ENCODE data around the gene SMG5. TPM values are rescaled to one million over a fixed set of nuclear protein-coding genes. Genes with fewer than 3 reads are reported as not detected.
A peak's percentile ranks its signal among the peaks of the same experiment; 100 is the strongest.

Gene SMG5
- total and polyA plus RNA-seq, 4 donors: 37.3 to 68.4 (median 41.4) TPM

DNA sequence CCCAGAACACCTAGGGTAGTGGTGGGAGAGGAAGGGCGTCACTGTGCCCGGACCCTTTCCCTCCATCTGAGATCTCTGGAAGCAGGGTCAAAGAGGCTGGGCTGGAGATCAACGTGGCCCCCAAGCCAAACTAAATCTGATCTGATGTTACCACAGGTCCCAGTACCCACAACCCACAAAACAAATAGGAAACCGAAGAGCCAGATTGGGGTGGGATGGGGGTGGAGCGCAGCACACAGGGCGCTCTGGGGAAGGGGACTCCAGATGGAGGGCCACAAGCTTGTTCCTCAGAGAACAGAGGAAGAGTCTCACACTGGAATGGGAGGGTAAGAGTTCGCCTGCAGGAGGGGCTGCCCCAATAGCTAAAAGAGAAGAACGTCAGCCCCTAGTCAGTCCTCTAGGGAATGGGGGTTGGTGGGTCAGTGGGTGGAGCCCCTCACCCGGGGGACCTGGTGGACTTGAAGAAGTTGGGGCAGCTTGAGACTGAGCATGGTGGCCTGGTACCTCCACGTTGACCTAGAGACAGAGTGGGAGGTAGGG is 36.3 kb downstream of the SMG5 start:
- H3K9me3 ChIP-seq (ENCODE audit: control insufficient read depth in 4 of 4, insufficient read depth in 3 of 4, low read length in 3 of 4): peaks cover 0 to 1% (median 0%) of the 10 kb centered on the region in 4 donors
- H3K4me3 ChIP-seq: no peak overlapping the region
- no peak overlapping the region for H3K9ac ChIP-seq (ENCODE audit: insufficient read depth in 1 of 2, low read length in 2 of 2)
- TF ChIP-seq, protein P1, sequence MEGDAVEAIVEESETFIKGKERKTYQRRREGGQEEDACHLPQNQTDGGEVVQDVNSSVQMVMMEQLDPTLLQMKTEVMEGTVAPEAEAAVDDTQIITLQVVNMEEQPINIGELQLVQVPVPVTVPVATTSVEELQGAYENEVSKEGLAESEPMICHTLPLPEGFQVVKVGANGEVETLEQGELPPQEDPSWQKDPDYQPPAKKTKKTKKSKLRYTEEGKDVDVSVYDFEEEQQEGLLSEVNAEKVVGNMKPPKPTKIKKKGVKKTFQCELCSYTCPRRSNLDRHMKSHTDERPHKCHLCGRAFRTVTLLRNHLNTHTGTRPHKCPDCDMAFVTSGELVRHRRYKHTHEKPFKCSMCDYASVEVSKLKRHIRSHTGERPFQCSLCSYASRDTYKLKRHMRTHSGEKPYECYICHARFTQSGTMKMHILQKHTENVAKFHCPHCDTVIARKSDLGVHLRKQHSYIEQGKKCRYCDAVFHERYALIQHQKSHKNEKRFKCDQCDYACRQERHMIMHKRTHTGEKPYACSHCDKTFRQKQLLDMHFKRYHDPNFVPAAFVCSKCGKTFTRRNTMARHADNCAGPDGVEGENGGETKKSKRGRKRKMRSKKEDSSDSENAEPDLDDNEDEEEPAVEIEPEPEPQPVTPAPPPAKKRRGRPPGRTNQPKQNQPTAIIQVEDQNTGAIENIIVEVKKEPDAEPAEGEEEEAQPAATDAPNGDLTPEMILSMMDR (IDR thresholded peaks at IDR 0.05; ENCODE audit: control extremely low read depth, extremely low read depth): no peak
- H3K27ac ChIP-seq (ENCODE audit: low read depth in 1 of 2, low read length in 1 of 2): no peak overlapping the region
- DNase-seq (no peak), ATAC-seq (ENCODE audit: insufficient read depth, low FRiP score) (no peak)
- H3K36me3 ChIP-seq (ENCODE audit: control insufficient read depth in 4 of 4, insufficient read depth in 4 of 4, low read length in 4 of 4): peaks cover 0 to 28% (median 12%) of the 10 kb centered on the region in 4 donors
- peaks cover 0 to 13% (median 0%) of the 10 kb centered on the region in 5 donors for H3K4me1 ChIP-seq (ENCODE audit: control insufficient read depth in 5 of 5, insufficient read depth in 5 of 5, low read length in 5 of 5)
- H3K27me3 ChIP-seq (ENCODE audit: control insufficient read depth in 3 of 3, insufficient read depth in 3 of 3, low read length in 2 of 3): peaks cover 0 to 16% (median 12%) of the 10 kb centered on the region in 3 donors
- 42 to 57% methylated on average over 10 of the region's 10 CpGs for WGBS, 2 donors

DNA sequence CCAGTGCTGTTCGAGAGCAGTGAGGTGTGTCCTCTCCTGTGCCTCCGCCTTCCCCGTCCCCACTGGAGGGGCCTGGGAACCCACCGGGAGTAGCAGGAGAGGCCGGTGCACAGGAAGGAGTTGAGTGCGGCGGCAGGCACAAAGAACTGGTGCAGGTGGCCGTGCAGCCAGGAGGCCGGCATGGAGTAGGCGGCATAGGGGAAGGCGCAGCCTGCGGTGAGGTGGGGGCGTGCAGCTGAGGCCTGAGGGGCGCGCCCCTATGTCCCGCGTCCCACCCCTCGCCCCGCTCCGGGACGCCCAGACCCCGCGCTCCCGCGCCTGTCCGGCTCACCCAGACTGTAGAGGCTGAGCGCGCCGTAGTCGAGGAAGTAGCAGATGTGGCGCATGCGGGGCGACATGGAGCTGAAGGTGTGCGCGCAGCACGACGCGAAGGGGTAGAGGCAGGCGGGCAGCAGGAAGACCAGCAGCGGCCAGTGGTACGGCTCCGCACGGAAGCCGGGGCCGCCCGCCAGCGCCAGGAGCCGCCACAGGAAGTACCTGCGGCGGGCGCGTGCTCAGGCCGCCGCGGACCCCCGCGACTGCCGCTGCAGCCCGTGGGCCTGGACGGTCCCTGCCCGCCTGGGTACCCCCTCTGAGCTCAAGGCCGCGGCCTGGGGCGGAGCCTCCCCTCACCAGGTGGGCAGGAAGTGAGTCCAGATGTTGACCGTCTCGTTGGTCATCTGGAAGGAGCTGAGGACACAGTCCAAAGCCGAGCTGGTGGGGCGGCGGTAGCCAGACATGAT is 37.0 kb downstream of the SMG5 start:
- H3K27ac ChIP-seq (ENCODE audit: low read depth in 1 of 2, low read length in 1 of 2): no peak overlapping the region
- no peak overlapping the region for H3K4me3 ChIP-seq
- H3K36me3 ChIP-seq (ENCODE audit: control insufficient read depth in 4 of 4, insufficient read depth in 4 of 4, low read length in 4 of 4): peaks cover 0 to 28% (median 9%) of the 10 kb centered on the region in 4 donors
- WGBS, 2 donors: 5% methylated on average over 48 to 69 of the region's 69 CpGs
- peaks cover 0 to 1% (median 0%) of the 10 kb centered on the region in 4 donors for H3K9me3 ChIP-seq (ENCODE audit: control insufficient read depth in 4 of 4, insufficient read depth in 3 of 4, low read length in 3 of 4)
- TF ChIP-seq, protein P1 (IDR thresholded peaks at IDR 0.05; ENCODE audit: control extremely low read depth, extremely low read depth): no peak
- peaks cover 0 to 13% (median 0%) of the 10 kb centered on the region in 5 donors for H3K4me1 ChIP-seq (ENCODE audit: control insufficient read depth in 5 of 5, insufficient read depth in 5 of 5, low read length in 5 of 5)
- peak in 1 of 3 donors; percentile 34 for DNase-seq
- H3K27me3 ChIP-seq (ENCODE audit: control insufficient read depth in 3 of 3, insufficient read depth in 3 of 3, low read length in 2 of 3): peaks cover 0 to 16% (median 12%) of the 10 kb centered on the region in 3 donors
- no peak overlapping the region for H3K9ac ChIP-seq (ENCODE audit: insufficient read depth in 1 of 2, low read length in 2 of 2)
- ATAC-seq (ENCODE audit: insufficient read depth, low FRiP score): no peak

DNA sequence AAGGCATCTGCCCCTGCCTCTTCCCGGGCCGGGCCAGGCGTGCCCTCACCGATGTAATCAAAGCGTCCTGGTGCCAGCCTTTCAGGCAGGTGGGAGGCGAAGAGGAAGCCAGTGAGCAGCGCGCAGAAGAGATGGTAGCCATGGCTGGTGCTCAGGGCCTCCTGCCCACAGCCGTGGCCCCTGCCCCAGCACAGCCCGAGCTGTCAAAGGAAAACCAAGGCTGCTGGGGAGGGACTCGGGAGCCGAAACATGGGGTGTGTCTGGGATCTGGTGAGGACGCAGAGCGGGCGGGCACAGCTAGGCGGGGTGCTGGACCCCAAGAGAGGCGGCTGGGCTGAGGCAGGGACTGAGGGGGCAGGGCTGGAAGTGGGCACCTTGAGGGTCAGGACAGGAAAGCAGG is 37.9 kb downstream of the SMG5 start:
- 89 to 91% methylated on average over 17 of the region's 17 CpGs for WGBS, 2 donors
- Histone ChIP-seq H3K27ac (ENCODE audit: low read depth in 1 of 2, low read length in 1 of 2) (no peak overlapping the region), H3K36me3 (ENCODE audit: control insufficient read depth in 4 of 4, insufficient read depth in 4 of 4, low read length in 4 of 4) (peaks cover 0 to 23% (median 3%) of the 10 kb centered on the region in 4 donors), H3K9ac (ENCODE audit: insufficient read depth in 1 of 2, low read length in 2 of 2) (no peak overlapping the region), H3K4me1 (ENCODE audit: control insufficient read depth in 5 of 5, insufficient read depth in 5 of 5, low read length in 5 of 5) (peaks cover 0 to 13% (median 0%) of the 10 kb centered on the region in 5 donors), H3K27me3 (ENCODE audit: control insufficient read depth in 3 of 3, insufficient read depth in 3 of 3, low read length in 2 of 3) (peaks cover 0 to 16% (median 12%) of the 10 kb centered on the region in 3 donors), H3K4me3 (no peak overlapping the region), H3K9me3 (ENCODE audit: control insufficient read depth in 4 of 4, insufficient read depth in 3 of 4, low read length in 3 of 4) (peaks cover 0 to 1% (median 0%) of the 10 kb centered on the region in 4 donors)
- no peak for ATAC-seq (ENCODE audit: insufficient read depth, low FRiP score)
- no peak for DNase-seq
- TF ChIP-seq, protein P1 (IDR thresholded peaks at IDR 0.05; ENCODE audit: control extremely low read depth, extremely low read depth): no peak

All from lung (tissue), 12 donors.